ENCODE measurements around the gene TAS2R8. TPM values are rescaled to one million over a fixed set of nuclear protein-coding genes. Genes with fewer than 3 reads are reported as not detected.

The TAS2R8 gene
- total RNA-seq, 1 experiment from 2014 or later, result not detected

GRCh38 chr12:10838461-10838860 is 31.4 kb upstream of the TAS2R8 start:
- DNase-seq (ENCODE audit: low read depth, low spot score) (no peak), ATAC-seq (no peak)
- no peak overlapping the region for H3K4me2 ChIP-seq (ENCODE audit: low read length)
- no peaks in the 10 kb centered on the region for H3K4me1 ChIP-seq (ENCODE audit: control insufficient read depth in 1 of 2, insufficient read depth in 2 of 2, low read length in 2 of 2)
- BruUV-seq (replicated peaks), result no TSS peak
- H3K9me3 ChIP-seq (ENCODE audit: control insufficient read depth in 1 of 2, insufficient read depth in 1 of 2, low read depth in 1 of 2, low read length in 2 of 2), result no peaks in the 10 kb centered on the region
- H3K27me3 ChIP-seq (ENCODE audit: insufficient read depth, low read length), result no peaks in the 10 kb centered on the region
- ChIA-PET POLR2A (no interaction called here), RAD21 (ENCODE audit: low non-redundant PET in 1 of 2, low total read pairs in 2 of 2, uncharacterized antibody in 2 of 2, unreplicated experiment in 2 of 2) (no interaction called here), CTCF (no interaction called here)
- intact Hi-C loops (cut with micrococcal nuclease), result no loop called here
- H3K9me2 ChIP-seq (ENCODE audit: insufficient read depth), result no peaks in the 10 kb centered on the region
- no peak overlapping the region for H2AFZ ChIP-seq (ENCODE audit: low read depth, low read length, poor library complexity, severe bottlenecking)
- no peaks in the 10 kb centered on the region for H4K20me1 ChIP-seq (ENCODE audit: insufficient read depth)
- H3K36me3 ChIP-seq (ENCODE audit: control insufficient read depth in 1 of 2, insufficient read depth in 2 of 2, low read length in 2 of 2), result no peaks in the 10 kb centered on the region
- H3K4me3 ChIP-seq (replicated peaks in 1 of 2; ENCODE audit: low read depth in 1 of 2, low read length in 2 of 2), result no peak overlapping the region
- H3K9ac ChIP-seq (ENCODE audit: low read length), result no peak overlapping the region
- no peaks in the 10 kb centered on the region for H3K79me2 ChIP-seq (ENCODE audit: insufficient read depth, low read length)
- TF ChIP-seq CBX3 (IDR thresholded peaks at IDR 0.05; ENCODE audit: low read depth) (no peak), SRF (IDR thresholded peaks at IDR 0.05; ENCODE audit: low read depth) (no peak), RAD21 (IDR thresholded peaks at IDR 0.05; ENCODE audit: low read depth) (no peak), EZH2phosphoT487 (IDR thresholded peaks at IDR 0.05; ENCODE audit: borderline replicate concordance) (no peak), JUND (IDR thresholded peaks at IDR 0.05) (no peak), POLR2AphosphoS5 (IDR thresholded peaks at IDR 0.05; ENCODE audit: low read depth, low read length) (no peak), EZH2 (IDR thresholded peaks at IDR 0.05) (no peak), MAX (IDR thresholded peaks at IDR 0.05) (no peak)
- no peak overlapping the region for H3K27ac ChIP-seq (ENCODE audit: low read depth, low read length)

GRCh38 chr12:10829994-10830393 is 22.9 kb upstream of the TAS2R8 start:
- no peaks in the 10 kb centered on the region for H3K36me3 ChIP-seq (ENCODE audit: control insufficient read depth in 1 of 2, insufficient read depth in 2 of 2, low read length in 2 of 2)
- DNase-seq (ENCODE audit: low read depth, low spot score) (no peak), ATAC-seq (no peak)
- no peak for TF ChIP-seq EZH2phosphoT487 (IDR thresholded peaks at IDR 0.05; ENCODE audit: borderline replicate concordance)
- TF ChIP-seq EGR1 (IDR thresholded peaks at IDR 0.05; ENCODE audit: low read depth), result no peak
- TF ChIP-seq ZNF274 (IDR thresholded peaks at IDR 0.05; ENCODE audit: low read depth, low read length), result no peak
- TF ChIP-seq JUND (IDR thresholded peaks at IDR 0.05), result no peak
- no peak for TF ChIP-seq POLR2AphosphoS5 (IDR thresholded peaks at IDR 0.05; ENCODE audit: low read depth, low read length)
- TF ChIP-seq YY1 (IDR thresholded peaks at IDR 0.05; ENCODE audit: extremely low read depth, insufficient replicate concordance, low read depth, low read length), result no peak
- TF ChIP-seq RAD21 (IDR thresholded peaks at IDR 0.05; ENCODE audit: low read depth), result no peak
- TF ChIP-seq CTCF (IDR thresholded peaks at IDR 0.05 in 2 of 3, conservative IDR thresholded peaks at IDR 0.05 in 1 of 3; ENCODE audit: borderline replicate concordance in 1 of 3, insufficient read depth in 1 of 3, low read depth in 2 of 3, low read length in 2 of 3), result no peak
- TF ChIP-seq TCF7L2 (IDR thresholded peaks at IDR 0.05; ENCODE audit: borderline replicate concordance, extremely low read depth, insufficient read depth, insufficient read length), result no peak
- TF ChIP-seq ZBTB33 (IDR thresholded peaks at IDR 0.05; ENCODE audit: extremely low read depth, insufficient replicate concordance, low read length), result no peak
- ChIA-PET POLR2A (no interaction called here), RAD21 (ENCODE audit: low non-redundant PET in 1 of 2, low total read pairs in 2 of 2, uncharacterized antibody in 2 of 2, unreplicated experiment in 2 of 2) (no interaction called here), CTCF (no interaction called here)
- H3K9me2 ChIP-seq (ENCODE audit: insufficient read depth), result no peaks in the 10 kb centered on the region
- H3K4me3 ChIP-seq (replicated peaks in 1 of 2; ENCODE audit: low read depth in 1 of 2, low read length in 2 of 2), result no peak overlapping the region
- no peak overlapping the region for H3K4me2 ChIP-seq (ENCODE audit: low read length)
- no peak overlapping the region for H2AFZ ChIP-seq (ENCODE audit: low read depth, low read length, poor library complexity, severe bottlenecking)
- H3K9ac ChIP-seq (ENCODE audit: low read length), result no peak overlapping the region
- H3K27me3 ChIP-seq (ENCODE audit: insufficient read depth, low read length), result no peaks in the 10 kb centered on the region
- no TSS peak for BruUV-seq (replicated peaks)
- H4K20me1 ChIP-seq (ENCODE audit: insufficient read depth), result no peaks in the 10 kb centered on the region
- H3K27ac ChIP-seq (ENCODE audit: low read depth, low read length), result no peak overlapping the region
- no peaks in the 10 kb centered on the region for H3K9me3 ChIP-seq (ENCODE audit: control insufficient read depth in 1 of 2, insufficient read depth in 1 of 2, low read depth in 1 of 2, low read length in 2 of 2)
- intact Hi-C loops (cut with micrococcal nuclease), result no loop called here
- H3K79me2 ChIP-seq (ENCODE audit: insufficient read depth, low read length), result no peaks in the 10 kb centered on the region
- H3K4me1 ChIP-seq (ENCODE audit: control insufficient read depth in 1 of 2, insufficient read depth in 2 of 2, low read length in 2 of 2), result no peaks in the 10 kb centered on the region
